Measurements from ENCODE around the gene LGALS3BP. TPM values are rescaled to one million over a fixed set of nuclear protein-coding genes. Genes with fewer than 3 reads are reported as not detected.

LGALS3BP gene
- total RNA-seq, 4 donors from 2014 or later: 172 to 414 (median 262) TPM

GRCh38 chr17:79018370-79018695 is 38.6 kb upstream of the LGALS3BP start:
- WGBS, 2 donors: 94 to 96% methylated on average over 3 of the region's 3 CpGs
- no peak for TF ChIP-seq POLR2A (IDR thresholded peaks at IDR 0.05)
- no peak for TF ChIP-seq CTCF (IDR thresholded peaks at IDR 0.05)
- Histone ChIP-seq H3K27ac (no peak overlapping the region), H3K27me3 (peaks cover 0 to 16% (median 0%) of the 10 kb centered on the region in 4 donors), H3K4me1 (peaks cover 0 to 43% (median 22%) of the 10 kb centered on the region in 3 donors), H3K9me3 (no peaks in the 10 kb centered on the region), H3K4me3 (no peak overlapping the region), H3K36me3 (no peaks in the 10 kb centered on the region)
- intact Hi-C loops (cut with DNase I): no loop called here
- DNase-seq: no peak

DNA sequence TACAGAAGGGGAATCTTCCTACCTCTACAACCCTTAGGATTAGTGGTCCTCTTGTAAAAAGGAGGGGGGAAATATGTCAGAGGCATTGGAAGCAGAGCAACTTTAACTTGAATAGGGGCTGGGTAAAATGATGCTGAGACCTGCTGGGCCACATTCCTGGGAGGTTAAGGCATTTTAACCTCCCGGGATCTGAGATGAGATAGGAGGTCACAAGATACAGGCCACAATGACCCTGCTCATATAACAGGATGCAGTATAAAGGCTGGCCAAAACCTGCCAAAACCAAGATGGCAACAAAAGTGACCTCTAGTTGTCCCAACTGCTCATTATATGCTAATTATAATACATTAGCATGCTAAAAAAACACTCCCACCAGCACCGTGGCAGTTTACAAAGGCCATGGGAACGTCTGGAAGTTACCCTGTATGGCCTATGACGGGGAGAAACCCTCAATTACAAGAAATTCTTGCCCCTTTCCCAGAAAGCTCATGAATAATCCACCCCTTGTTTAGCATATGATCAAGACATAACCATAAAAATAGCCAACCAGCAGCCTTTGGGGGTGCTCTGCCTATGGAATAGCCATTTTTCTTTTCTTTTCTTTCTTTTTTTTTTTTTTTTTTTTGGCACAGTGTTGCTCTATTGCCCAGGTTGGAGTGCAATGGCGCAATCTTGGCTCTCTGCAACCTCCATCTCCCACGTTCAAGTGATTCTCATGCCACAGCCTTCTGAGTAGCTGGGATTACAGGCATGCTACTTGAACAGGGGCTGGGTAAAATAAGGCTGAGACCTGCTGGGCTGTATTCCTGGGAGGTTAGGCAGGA is 38.0 kb upstream of the LGALS3BP start:
- WGBS, 2 donors: 57 to 61% methylated on average over 6 of the region's 6 CpGs
- H3K36me3 ChIP-seq: no peaks in the 10 kb centered on the region
- no peak overlapping the region for H3K27ac ChIP-seq
- DNase-seq: no peak
- H3K9me3 ChIP-seq: no peaks in the 10 kb centered on the region
- no peak for TF ChIP-seq POLR2A (IDR thresholded peaks at IDR 0.05)
- no peak for TF ChIP-seq CTCF (IDR thresholded peaks at IDR 0.05)
- intact Hi-C loops (cut with DNase I): no loop called here
- H3K4me1 ChIP-seq: peaks cover 0 to 37% (median 22%) of the 10 kb centered on the region in 3 donors
- peaks cover 0 to 11% (median 0%) of the 10 kb centered on the region in 4 donors for H3K27me3 ChIP-seq
- H3K4me3 ChIP-seq: no peak overlapping the region

DNA sequence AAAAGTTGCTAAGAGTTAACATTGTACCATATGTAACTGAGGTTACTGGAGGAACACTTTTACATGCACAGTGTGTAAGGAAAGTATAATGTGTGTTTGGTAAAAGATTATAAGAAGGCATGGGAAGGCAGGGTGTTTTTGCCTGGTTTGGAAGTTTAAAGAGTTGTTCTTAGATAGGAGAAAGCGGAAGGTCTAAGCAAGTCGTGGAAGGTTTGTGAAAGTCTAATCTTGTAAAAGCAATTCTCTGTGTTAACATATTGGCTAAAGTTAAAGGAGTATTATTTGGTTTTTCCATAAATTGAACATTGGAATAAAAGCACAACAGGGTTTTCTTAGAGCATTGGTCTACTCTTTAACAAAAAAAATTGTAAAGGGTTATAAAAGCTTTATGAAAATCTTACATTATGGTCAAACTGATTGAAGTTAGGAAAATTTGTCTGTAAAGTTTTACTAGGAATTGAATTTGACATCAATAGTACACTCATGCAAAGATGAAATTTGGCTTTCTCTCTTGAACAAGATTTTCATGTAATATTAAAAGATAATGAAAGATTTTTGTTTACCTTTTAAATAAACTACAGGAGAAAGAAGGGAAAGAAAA is 34.5 kb upstream of the LGALS3BP start:
- TF ChIP-seq POLR2A (IDR thresholded peaks at IDR 0.05) (no peak), CTCF (IDR thresholded peaks at IDR 0.05) (no peak)
- WGBS, 2 donors: 88 to 93% methylated on average over 2 of the region's 2 CpGs
- H3K4me1 ChIP-seq: peaks cover 5 to 18% (median 7%) of the 10 kb centered on the region in 3 donors

GRCh38 chr17:79012563-79013134 is 32.9 kb upstream of the LGALS3BP start:
- peaks cover 18 to 31% (median 22%) of the 10 kb centered on the region in 3 donors for H3K4me1 ChIP-seq
- no peak for DNase-seq
- TF ChIP-seq POLR2A (IDR thresholded peaks at IDR 0.05) (no peak), CTCF (IDR thresholded peaks at IDR 0.05) (no peak)
- no peak overlapping the region for H3K27ac ChIP-seq
- no peaks in the 10 kb centered on the region for H3K27me3 ChIP-seq
- H3K9me3 ChIP-seq: no peaks in the 10 kb centered on the region
- 68 to 82% methylated on average over 6 of the region's 6 CpGs for WGBS, 2 donors
- peaks cover 0 to 2% (median 0%) of the 10 kb centered on the region in 3 donors for H3K36me3 ChIP-seq
- H3K4me3 ChIP-seq: no peak overlapping the region
- intact Hi-C loops (cut with DNase I): no loop called here

More for the DNA sequence above, 34.5 kb upstream of the LGALS3BP start:
- no peak overlapping the region for H3K27ac ChIP-seq
- no peaks in the 10 kb centered on the region for H3K9me3 ChIP-seq
- intact Hi-C loops (cut with DNase I): no loop called here
- no peaks in the 10 kb centered on the region for H3K36me3 ChIP-seq
- no peak for DNase-seq
- no peaks in the 10 kb centered on the region for H3K27me3 ChIP-seq
- H3K4me3 ChIP-seq: no peak overlapping the region

Data from esophagus squamous epithelium (tissue), 5 donors.